ENCODE data around the gene VWF.
"Not testable (repeated sequence)": the region's sequence is repeated elsewhere in the genome, so short reads cannot be mapped to it uniquely, and the experiment has no call there.

Gene VWF

DNA sequence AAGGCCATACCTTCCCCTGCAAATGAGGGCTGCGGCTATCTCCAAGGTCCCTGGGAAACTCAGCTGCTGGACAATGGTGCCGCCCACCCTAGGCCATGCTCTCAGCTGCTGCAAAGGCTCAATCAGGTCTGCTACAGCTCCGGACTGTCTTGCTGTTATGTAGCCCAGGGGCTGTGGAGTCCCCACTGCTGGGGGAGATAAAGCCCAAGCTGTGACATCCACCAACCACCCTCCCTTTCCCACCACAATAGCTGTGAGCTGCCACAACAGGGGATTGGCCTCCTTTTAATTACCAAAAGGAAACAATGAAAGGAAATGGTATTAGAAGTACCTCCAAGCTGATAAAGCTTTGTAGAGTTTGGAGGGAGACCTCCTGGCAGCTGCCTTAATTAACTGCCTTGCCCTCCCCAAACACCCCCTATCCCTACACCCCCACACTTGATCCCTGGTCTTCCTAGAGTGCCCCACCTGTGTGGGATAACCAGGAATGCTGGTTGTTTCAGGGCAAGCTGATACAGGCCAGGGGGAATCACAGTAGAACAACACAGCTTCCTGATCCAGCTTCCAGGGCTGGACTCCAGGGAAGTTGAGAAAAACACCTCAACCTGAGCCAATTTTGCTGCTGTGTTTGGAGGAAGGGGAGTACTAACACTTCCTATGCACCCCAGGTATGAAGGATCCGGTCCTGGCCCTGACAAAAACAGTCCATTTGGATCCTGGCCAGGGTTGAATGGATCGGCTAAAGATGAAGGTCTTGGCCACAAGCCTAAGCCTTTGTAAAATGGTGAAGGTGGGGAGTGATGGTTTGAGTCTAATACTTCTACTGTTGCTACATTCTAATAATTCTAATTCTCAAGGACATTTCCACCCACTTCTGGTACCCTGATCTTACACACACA, at the start of gene VWF:
TSS of gene VWF (minus strand) at position 260 of the 899 bp plus-strand sequence. CDS start 1,474 bp downstream, outside the sequence.
- DNase-seq (ENCODE audit: low read depth): no peak

DNA sequence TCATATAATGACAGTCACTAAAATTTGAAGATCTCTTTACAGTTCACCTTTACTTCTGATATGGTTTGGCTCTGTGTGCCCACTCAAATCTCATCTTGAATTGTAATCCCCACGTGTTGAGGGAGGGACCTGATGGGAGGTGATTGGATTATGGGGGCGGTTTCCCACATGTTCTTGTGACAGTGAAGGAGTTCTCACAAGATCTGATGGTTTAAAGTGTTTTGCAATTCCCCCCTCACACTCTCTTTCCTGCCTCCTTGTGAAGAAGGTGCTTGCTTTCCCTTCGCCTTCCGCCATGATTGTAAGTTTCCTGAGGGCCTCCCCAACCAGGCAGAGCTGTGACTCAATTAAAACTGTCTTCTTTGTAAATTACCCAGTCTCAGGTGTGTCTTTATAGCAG, 48.4 kb upstream of the VWF start:
- no peak for DNase-seq (ENCODE audit: low read depth)

DNA sequence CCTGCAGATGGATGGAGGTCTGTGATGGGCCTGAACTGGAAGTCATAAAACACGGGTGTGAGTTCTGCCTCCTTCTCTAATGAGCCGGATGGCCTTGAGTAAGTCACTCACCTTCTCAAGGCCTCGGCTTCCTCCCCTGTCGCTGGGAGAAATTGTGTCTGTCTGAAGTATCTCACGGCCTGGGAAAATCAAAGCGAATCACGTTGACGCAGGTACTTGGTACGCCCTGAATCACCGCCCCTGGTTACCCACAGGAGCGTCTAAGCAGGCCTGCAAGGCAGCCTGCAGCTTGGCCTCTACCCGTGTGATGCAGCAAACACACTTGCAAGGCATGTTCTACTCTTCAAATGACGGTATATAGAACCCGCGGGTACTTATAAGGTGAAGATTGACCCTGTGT, 47.6 kb upstream of the VWF start:
- DNase-seq (ENCODE audit: low read depth): no peak

DNA sequence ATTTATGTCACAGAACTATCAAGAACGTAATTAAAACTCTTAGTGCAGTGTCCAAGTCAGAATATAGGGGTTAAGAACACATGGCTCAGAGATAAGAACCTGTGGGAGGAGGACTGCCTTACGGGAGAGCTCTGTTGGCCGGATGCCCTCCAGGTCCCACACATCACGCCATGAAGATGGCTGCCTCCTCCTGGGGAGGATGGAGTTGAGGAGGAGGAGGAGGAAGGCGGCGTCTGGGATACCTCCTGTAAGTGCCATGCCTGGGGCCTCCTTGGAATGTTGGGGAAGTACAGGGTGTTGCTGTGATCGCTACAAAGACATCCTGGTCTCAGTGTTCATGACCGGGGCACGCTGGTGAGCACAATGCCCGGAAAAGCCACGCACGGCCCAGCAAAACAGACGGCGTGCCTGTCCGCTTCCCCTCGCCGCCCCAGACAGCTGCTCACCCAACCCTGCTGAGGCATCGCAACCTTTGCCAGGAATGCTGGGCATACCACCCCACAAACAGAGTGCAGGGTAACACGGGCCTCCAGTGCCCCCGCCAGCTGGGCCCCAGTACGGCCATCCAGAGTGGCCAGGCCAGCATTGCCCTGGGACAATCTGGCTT, 47.0 kb upstream of the VWF start:
- DNase-seq (ENCODE audit: low read depth): no peak

DNA sequence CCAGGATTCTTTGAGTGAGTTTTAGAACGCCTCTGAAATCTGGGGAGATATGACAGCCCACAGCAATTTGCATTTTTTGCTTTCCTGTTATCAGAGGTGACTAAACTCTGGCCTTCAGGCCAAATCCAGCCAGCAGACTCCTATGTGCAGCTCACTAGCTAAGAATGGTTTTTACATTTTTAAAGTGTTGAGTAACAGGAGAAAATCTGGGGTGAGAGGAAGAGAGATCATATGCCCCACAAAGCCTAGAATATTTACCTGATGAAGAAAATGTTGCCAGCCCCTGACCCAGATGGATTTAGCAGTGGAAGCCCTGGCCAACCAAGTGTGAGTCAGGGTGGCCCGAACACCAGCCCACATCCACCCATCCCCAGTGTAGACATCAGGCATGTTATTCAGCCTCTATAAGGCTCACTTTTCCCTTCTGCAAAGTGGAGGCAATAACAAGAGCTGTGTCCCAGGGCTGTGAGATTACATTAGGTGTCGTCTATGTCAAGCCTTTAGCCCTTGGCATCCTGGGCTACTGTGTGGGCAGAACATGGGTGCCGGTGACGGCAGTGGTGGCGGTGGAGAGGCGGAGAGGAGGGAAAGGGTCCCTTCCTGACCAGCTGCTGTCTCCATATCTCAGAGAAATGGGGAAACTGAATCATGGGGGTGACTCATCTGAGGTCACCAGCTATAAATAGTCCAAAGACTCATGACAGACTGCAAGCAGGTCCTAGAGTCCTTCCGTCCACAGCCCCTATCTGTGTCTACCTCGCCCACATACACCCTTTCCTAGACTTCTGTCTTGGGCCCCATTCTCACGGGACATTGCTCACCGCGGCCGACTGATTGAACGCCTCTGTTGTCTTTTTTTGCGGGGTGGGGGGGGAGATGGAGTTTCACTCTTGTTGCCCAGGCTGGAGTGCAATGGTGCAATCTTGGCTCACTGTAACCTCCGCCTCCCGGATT, 43.1 kb upstream of the VWF start:
- peak; percentile 52 for DNase-seq (ENCODE audit: low read depth)

DNA sequence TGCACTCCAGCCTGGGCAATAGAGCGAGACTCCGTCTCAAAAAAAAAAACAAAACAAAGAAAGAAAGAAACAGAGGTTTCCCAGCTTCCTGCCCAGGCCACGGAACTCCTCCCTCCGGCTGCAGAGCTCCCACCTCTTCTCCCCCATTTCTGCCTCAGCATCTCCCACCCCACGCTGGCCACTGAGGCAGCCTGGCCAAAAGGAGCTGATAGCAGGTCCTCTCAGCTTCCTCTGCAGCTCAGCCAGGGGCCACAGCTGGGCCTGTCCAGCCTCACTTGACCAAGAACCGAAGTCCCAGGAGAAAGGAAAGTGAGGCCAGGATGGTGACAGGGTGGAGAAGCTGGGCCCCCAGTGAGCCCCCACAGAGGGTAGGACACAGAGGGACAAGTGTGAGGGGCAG, 42.3 kb upstream of the VWF start:
- DNase-seq (ENCODE audit: low read depth): no peak

DNA sequence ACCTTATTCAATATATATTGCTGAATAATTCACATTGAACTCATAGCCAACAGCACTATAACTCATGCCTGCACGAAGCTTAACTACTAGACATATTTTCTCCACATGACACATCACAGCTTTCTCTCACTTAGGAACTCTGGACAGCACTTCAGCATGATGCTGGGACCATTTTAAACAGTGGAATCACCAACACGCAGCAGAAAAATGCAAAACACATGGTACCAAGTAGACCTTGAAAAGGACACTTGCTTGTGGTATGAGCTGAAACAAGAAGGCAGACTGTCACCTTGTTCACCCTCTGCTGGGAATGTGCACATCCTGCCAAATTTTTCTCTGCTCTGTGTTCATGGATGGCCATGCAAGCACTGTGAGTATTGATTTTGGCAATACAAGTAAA, 40.9 kb upstream of the VWF start:
- DNase-seq (ENCODE audit: low read depth): no peak

DNA sequence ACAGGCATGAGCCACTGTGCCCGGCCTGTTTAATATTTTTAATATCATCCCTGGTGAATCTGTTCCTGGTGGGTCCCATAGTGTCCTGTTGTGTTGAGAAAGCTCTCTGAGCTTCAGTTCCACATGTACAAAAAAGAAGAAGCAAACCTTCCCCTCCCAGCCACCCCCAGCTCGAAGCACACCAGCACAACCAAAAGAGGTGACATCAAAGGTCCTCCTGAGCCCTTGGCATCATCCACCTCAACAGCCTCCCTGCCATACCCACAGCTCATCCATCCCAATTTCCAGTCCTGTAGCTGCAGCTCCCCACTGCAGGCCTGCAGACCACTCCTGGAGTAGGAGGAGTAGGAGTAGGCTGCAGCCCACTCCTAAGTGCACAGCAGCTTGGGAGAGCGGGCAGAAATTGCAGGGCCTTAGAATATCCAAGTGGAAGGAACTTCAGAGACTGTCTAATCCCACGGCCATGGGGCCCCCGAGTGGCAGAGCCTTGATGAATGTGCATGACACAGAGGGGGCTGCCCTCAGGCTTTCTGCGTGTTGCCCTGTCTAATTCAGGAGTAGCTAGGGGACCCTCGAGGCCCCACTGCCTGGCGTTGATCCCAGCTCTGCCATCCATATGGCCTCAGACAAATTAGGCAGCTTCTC, 39.1 kb upstream of the VWF start:
- DNase-seq (ENCODE audit: low read depth): no peak

DNA sequence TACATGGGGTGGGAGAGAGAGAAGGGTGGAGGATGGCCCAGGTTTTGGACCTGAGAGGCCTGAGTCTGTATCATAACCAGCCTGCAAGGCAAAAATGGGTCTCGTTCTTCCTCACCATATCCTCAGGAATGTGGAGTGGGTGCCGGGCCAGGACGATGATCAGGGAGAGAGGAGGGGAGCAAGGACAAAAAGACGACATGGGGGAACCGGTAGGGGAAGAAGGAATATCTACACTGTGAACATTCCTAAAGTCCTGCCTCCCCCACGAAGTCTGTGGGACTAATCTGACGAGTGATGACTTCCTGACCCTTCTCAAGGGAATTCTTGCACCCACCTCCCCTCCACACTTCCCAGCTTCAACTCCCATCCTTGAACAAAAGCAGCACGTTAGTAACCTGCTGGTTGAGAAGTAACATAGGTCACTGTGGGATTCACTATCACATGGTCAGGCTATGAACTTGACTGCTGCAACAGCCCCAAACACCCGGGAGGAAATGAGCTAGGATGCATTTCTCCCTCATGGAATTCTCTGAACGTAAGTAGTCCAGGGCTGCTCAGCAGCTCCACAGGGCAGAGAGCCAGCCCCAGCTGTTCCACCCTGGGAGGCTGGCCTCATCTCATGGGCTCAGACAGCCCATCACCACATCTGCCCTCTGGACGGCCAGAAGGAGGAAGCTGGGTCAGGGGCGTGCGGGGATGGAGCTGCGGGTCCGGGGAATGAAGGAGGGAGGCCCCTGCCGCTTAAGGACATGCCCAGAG, 36.8 kb upstream of the VWF start:
- no peak for DNase-seq (ENCODE audit: low read depth)

DNA sequence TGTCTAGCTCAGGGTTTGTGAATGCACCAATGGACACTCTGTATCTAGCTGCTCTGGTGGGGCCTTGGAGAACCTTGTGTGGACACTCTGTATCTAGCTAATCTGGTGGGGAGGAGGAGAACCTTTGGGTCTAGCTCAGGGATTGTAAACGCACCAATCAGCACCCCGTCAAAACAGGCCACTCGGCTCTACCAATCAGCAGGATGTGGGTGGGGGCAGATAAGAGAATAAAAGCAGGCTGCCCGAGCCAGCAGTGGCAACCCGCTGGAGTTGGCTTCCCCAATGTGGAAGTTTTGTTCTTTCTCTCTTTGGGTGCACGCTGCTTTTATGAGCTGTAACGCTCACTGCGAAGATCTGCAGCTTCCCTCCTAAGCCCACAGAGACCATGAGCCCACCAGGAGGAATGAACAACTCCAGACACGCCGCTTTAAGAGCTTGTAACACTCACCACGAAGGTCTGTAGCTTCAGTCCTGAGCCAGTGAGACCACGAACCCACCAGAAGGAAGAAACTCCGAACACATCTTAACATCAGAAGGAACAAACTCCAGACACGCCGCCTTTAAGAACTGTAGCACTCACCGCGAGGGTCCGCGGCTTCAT, 35.7 kb upstream of the VWF start:
- DNase-seq (ENCODE audit: low read depth): not testable (repeated sequence)

DNA sequence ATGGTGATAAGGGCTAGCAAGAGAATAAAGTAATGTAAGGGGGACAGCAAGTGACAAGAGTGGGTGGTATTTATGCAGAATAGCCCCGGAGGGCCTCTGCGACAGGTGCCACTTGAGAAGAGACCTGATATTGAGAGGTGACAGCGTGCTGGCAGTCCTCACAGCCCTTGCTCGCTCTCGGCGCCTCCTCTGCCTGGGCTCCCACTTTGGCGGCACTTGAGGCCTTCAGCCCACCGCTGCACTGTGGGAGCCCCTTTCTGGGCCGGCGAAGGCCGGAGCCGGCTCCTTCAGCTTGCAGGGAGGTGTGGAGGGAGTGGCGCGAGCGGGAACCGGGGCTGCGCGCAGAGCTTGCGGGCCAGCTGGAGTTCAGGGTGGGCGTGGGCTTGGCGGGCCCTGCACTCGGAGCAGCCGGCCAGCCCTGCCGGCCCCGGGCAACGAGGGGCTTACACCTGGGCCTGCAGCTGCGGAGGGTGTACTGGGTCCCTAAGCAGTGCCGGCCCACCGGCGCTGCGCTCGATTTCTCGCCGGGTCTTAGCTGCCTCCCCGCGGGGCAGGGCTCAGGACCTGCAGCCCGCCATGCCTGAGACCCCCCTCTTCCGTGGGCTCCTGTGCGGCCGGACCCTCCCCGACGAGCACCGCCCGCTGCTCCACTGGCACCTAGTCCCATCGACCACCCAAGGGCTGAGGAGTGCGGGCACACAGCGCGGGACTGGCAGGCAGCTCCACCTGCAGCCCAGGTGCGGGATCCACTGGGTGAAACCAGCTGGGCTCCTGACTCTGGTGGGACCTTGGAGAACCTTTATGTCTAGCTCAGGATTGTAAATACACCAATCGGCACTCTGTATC, 34.9 kb upstream of the VWF start:
- DNase-seq (ENCODE audit: low read depth): not testable (repeated sequence)

DNA sequence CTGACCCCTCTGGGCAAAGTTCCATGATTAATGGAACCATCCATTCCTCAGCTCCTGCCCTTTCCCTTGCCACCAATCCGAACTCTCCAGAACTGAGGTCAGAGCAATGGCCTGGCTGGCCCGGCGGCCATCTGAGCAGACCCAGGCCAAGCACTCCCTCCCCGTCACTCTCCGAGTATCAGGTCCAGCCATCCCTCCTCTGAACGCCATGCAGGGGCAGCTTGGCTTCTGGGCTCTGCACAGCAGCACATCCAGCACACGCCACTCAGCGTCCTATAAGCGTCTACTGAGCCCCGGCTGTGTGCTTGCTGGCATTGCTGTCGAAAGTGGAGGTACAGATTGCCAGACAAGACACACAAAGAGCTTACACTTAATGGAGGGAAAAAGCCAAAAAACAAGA, 34.3 kb upstream of the VWF start:
- no peak for DNase-seq (ENCODE audit: low read depth)

DNA sequence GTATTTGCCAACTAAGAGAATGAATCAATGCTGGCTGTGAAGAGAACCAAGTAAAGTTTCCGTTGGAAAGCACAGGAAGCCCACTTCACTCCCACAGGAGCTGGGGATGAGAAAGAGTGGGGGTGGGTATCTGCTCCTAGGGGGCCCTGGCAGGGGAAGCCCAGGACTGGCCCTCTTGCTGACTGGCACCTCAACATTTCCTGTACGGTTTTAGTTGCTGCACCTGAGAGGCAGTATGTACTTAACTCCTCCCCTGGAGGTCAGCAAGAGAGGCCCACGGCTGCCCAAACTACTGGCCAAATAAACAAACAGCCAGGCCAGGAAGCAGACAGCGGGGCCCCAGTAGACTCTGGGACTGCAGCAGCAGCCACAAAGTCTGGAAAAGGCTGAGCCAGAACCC, 33.8 kb upstream of the VWF start:
- no peak for DNase-seq (ENCODE audit: low read depth)

DNA sequence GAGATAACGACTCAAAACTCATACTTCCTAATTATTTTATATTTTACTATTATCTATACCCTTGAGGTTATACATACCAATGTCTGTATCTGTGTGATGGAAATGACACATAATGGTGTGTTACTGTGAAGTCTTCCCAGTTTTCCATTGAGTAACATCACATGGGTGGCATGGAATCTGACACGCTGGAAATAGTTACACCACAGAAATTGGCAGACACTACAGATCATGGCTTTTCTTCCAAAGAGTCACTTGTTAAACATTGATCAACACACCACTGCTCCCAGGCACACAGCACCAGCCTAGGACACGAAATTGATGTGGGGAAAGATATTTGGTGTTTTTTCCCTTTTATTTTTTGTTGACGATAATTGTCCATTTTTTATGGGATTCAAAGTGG, 33.0 kb upstream of the VWF start:
- DNase-seq (ENCODE audit: low read depth): no peak

DNA sequence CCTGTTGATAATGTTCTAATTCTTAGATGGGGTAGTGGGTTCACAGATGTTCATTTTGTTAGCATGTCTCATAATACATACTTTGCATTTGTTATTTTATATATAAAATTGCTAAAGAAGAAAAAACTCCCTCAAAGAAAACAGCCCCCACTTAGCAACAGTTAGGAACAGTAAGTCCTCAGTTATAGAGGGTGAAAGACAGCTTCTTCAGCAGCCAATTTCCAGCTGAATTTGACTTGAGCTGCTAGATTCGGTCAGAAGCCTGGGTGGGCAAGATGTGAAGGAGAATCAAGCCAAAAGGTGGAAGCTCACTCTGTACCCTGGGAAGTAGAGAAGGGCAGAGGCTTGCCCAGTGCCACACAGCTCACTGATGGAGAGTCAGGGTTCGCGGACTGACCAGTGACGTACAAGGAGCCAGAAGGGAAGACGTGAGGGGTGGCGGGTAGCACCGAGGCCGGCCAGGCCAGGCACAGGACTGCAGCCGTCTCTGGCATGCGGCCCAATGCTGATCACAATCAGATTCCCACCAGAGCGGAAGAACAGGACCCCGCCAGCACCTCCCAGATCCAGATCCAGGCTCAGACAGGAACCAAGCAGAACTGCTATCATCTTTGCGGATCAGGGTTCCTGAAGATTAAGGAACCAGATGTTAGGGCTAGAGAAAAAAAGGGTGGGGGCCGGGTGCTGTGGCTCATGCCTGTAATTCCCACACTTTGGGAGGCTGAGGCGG, 30.4 kb upstream of the VWF start:
- DNase-seq (ENCODE audit: low read depth): no peak

DNA sequence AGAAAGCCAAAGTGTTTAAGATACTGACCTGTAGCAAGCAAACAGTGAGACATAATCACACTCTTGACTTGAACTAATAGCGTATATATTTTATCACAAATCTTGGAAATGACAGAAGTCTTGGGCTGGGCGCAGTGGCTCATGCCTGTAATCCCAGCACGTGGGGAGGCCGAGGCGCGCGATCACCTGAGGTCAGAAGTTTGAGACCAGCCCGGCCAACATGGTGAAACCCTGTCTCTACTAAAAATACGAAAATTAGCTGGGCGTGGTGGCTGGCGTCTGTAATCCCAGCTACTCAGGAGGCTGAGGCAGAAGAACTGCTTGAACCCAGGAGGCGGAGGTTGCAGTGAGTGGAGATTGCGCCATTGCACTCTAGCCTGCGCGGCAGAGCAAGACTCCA, 24.3 kb upstream of the VWF start:
- DNase-seq (ENCODE audit: low read depth): not testable (repeated sequence)

DNA sequence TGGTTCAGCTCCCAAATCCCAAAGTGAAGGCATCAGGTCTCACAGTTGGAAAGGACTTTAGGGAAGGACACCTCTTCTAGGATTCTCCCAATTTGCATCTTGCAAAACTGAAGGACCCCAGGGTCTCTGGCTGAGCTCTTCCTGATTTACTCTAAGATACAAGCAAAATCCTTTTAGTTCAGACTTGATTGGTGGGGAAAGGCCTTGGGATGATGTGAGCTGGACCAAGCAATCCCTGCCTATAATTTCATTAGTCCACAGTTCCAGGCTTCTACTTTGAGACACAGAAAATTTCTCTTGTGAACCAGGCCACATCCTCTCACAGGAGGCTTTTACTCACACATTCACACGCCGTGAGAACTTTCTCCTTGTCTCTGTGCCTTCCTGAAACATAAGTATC, 23.6 kb upstream of the VWF start:
- DNase-seq (ENCODE audit: low read depth): no peak

DNA sequence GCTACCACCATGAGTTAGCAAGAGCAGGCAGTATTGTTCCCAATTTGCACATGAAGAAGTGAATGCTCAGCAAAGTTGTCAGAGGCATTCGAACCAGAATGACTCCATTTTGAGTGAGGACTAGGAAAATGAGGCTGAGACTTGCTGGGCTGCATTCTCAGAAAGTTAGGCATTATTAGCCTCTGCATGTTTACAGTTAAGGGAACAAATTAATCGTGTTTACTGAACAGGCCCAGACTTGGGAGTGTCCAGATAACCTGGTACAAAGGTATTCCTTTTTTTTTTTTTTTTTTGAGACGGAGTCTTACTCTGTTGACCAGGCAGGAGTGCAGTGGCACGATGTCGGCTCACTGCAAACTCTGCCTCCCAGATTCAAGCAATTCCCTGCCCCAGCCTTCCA, 22.5 kb upstream of the VWF start:
- no peak for DNase-seq (ENCODE audit: low read depth)

DNA sequence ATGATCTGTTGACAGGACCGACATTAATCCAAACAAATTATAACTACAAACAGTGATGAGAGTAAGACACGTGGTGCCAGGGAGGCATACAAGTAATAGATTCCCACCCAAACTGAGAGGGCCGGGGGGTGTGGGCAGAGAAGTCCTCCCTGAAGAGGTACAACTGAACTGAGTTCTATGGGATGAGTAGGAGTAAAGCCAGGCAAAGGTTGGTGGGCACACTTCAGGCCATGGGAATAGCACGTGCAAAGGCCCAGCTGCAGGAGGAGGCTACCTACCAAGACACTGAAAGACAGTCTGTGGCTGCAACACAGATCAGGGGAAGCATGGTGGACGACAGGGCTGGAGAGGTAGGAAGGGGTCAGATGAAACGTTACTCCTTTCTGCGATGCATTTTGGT, 22.0 kb upstream of the VWF start:
- no peak for DNase-seq (ENCODE audit: low read depth)

Data from stimulated activated CD8-positive, alpha-beta memory T cell treated with anti-CD3 and anti-CD28 coated beads, Interleukin-7, amount 100 ng/mL, for 24 hours (primary cell).